Measurements from ENCODE around the gene CYP4B1. TPM values are rescaled to one million over a fixed set of nuclear protein-coding genes. Genes with fewer than 3 reads are reported as not detected.
"Not testable (repeated sequence)": the region's sequence is repeated elsewhere in the genome, so short reads cannot be mapped to it uniquely, and the experiment has no call there.

Gene CYP4B1
- total RNA-seq, 1 donor from 2014 or later = not detected

- DNase-seq (ENCODE audit: low spot score) = peak; percentile 39
- no peaks in the 10 kb centered on the region for H4K20me1 ChIP-seq (ENCODE audit: low read depth)
- H3K4me2 ChIP-seq = no peak overlapping the region
- H3K27me3 ChIP-seq = no peaks in the 10 kb centered on the region
- no peaks in the 10 kb centered on the region for H3K79me2 ChIP-seq (ENCODE audit: low read depth)
- H3K4me1 ChIP-seq = no peaks in the 10 kb centered on the region
- H3K27ac ChIP-seq = no peak overlapping the region
- H3K9me3 ChIP-seq (ENCODE audit: low read depth) = peaks cover 2% of the 10 kb centered on the region
- Mint-ChIP-seq H3K27ac (no peak overlapping the region), H3K4me1 (no peaks in the 10 kb centered on the region), H3K9me3 (peaks cover 20% of the 10 kb centered on the region), H3K4me3 (no peak overlapping the region), H3K36me3 (no peaks in the 10 kb centered on the region), H3K27me3 (ENCODE audit: insufficient read depth, low read depth) (peaks cover 2% of the 10 kb centered on the region)
- no peak overlapping the region for H3K9ac ChIP-seq
- H3K36me3 ChIP-seq = peaks cover 4% of the 10 kb centered on the region
- H2AFZ ChIP-seq (replicated peaks) = no peak overlapping the region
- no peaks in the 10 kb centered on the region for H3F3A ChIP-seq (ENCODE audit: low read depth)
- H3K4me3 ChIP-seq = no peak overlapping the region
- TF ChIP-seq EZH2phosphoT487 (IDR thresholded peaks at IDR 0.05) (no peak), EZH2 (IDR thresholded peaks at IDR 0.05) (no peak)
- TF ChIP-seq, protein P1, sequence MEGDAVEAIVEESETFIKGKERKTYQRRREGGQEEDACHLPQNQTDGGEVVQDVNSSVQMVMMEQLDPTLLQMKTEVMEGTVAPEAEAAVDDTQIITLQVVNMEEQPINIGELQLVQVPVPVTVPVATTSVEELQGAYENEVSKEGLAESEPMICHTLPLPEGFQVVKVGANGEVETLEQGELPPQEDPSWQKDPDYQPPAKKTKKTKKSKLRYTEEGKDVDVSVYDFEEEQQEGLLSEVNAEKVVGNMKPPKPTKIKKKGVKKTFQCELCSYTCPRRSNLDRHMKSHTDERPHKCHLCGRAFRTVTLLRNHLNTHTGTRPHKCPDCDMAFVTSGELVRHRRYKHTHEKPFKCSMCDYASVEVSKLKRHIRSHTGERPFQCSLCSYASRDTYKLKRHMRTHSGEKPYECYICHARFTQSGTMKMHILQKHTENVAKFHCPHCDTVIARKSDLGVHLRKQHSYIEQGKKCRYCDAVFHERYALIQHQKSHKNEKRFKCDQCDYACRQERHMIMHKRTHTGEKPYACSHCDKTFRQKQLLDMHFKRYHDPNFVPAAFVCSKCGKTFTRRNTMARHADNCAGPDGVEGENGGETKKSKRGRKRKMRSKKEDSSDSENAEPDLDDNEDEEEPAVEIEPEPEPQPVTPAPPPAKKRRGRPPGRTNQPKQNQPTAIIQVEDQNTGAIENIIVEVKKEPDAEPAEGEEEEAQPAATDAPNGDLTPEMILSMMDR (IDR thresholded peaks at IDR 0.05) = no peak
Measured at GRCh38 chr1:46784666-46785065, 14.2 kb upstream of the CYP4B1 start.

DNA sequence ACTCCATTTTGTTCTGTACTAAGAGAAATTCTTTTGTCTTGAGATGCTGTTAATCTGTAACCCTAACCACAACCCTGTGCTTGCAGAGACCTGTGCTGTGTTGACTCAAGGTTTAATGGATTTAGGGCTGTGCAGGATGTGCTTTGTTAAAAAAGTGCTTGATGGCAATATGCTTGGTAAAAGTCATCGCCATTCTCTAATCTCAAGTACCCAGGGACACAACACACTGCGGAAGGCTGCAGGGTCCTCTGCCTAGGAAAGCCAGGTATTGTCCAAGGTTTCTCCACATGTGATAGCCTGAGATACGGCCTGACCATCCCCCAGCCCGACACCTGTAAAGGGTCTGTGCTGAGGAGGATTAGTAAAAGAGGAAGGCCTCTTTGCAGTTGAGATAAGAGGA, 10.2 kb upstream of the CYP4B1 start:
- H3K36me3 ChIP-seq; H2AFZ ChIP-seq (replicated peaks); H3K4me1 Mint-ChIP-seq; H3K4me2 ChIP-seq; H3K36me3 Mint-ChIP-seq; H3K9me3 ChIP-seq (ENCODE audit: low read depth); H4K20me1 ChIP-seq (ENCODE audit: low read depth); H3K27me3 ChIP-seq; H3K27ac Mint-ChIP-seq; H3K4me3 ChIP-seq; H3K4me1 ChIP-seq; H3K9ac ChIP-seq; H3K27me3 Mint-ChIP-seq (ENCODE audit: insufficient read depth, low read depth); H3K27ac ChIP-seq; H3K79me2 ChIP-seq (ENCODE audit: low read depth); H3F3A ChIP-seq (ENCODE audit: low read depth); DNase-seq (ENCODE audit: low spot score); H3K4me3 Mint-ChIP-seq: not testable (repeated sequence)
- H3K9me3 Mint-ChIP-seq = peaks cover 17% of the 10 kb centered on the region

DNA sequence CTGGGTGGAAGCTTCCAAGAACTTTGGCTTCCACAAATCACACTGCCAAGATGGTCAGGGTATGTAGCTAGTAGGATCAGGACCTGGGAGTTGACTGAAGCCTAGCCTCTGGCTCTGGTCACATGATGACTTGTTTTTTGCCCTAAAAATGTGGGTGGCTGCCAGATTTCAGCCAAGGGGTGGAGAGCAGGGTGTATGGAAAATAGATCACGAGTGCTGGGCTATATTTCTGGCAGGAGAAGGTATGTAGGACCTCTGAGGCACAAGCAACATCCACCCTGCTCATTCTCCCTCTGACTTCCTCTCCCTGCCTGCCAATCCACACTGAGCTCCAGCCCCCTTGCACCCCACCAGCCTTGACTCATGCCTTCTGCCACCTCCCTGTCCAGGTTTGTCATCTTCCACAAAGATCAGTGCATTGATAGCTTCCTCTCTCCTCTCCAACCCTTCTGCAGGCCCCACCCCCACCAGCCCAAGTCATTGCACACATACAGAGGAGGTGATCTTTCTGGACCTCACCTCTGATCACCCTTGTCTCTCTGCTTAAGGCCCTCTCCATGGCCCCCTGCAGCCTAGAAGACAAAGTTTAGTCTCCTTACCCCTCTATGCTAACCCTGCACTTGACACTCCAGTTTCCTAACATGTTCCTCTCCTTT, 8.3 kb upstream of the CYP4B1 start:
- no peak overlapping the region for H3K9ac ChIP-seq
- H3K27me3 ChIP-seq = no peaks in the 10 kb centered on the region
- Mint-ChIP-seq H3K4me1 (no peaks in the 10 kb centered on the region), H3K36me3 (no peaks in the 10 kb centered on the region), H3K4me3 (no peak overlapping the region), H3K27me3 (ENCODE audit: insufficient read depth, low read depth) (peaks cover 6% of the 10 kb centered on the region), H3K27ac (no peak overlapping the region), H3K9me3 (peaks cover 11% of the 10 kb centered on the region)
- no peak overlapping the region for H3K4me3 ChIP-seq
- H2AFZ ChIP-seq (replicated peaks) = no peak overlapping the region
- no peak for DNase-seq (ENCODE audit: low spot score)
- no peak overlapping the region for H3K4me2 ChIP-seq
- no peaks in the 10 kb centered on the region for H4K20me1 ChIP-seq (ENCODE audit: low read depth)
- H3F3A ChIP-seq (ENCODE audit: low read depth) = no peaks in the 10 kb centered on the region
- H3K27ac ChIP-seq = no peak overlapping the region
- H3K36me3 ChIP-seq = peaks cover under 1% of the 10 kb centered on the region
- no peak for TF ChIP-seq EZH2phosphoT487 (IDR thresholded peaks at IDR 0.05)
- TF ChIP-seq, protein P1 (IDR thresholded peaks at IDR 0.05) = no peak
- no peaks in the 10 kb centered on the region for H3K79me2 ChIP-seq (ENCODE audit: low read depth)
- no peaks in the 10 kb centered on the region for H3K9me3 ChIP-seq (ENCODE audit: low read depth)
- no peaks in the 10 kb centered on the region for H3K4me1 ChIP-seq

- H3K27me3 Mint-ChIP-seq (ENCODE audit: insufficient read depth, low read depth) = peaks cover 7% of the 10 kb centered on the region
- H4K20me1 ChIP-seq (ENCODE audit: low read depth) = no peaks in the 10 kb centered on the region
- H3K9me3 ChIP-seq (ENCODE audit: low read depth) = no peaks in the 10 kb centered on the region
- DNase-seq (ENCODE audit: low spot score) = no peak
- H3F3A ChIP-seq (ENCODE audit: low read depth) = no peaks in the 10 kb centered on the region
- H3K4me3 ChIP-seq = no peak overlapping the region
- no peak overlapping the region for H3K4me3 Mint-ChIP-seq
- H3K36me3 Mint-ChIP-seq = no peaks in the 10 kb centered on the region
- no peaks in the 10 kb centered on the region for H3K4me1 ChIP-seq
- no peak overlapping the region for H3K27ac ChIP-seq
- no peak overlapping the region for H3K4me2 ChIP-seq
- H2AFZ ChIP-seq (replicated peaks) = no peak overlapping the region
- no peak overlapping the region for H3K27ac Mint-ChIP-seq
- H3K79me2 ChIP-seq (ENCODE audit: low read depth) = no peaks in the 10 kb centered on the region
- H3K4me1 Mint-ChIP-seq = no peaks in the 10 kb centered on the region
- H3K9me3 Mint-ChIP-seq = peaks cover 7% of the 10 kb centered on the region
- no peaks in the 10 kb centered on the region for H3K36me3 ChIP-seq
- TF ChIP-seq EZH2 (IDR thresholded peaks at IDR 0.05) (no peak), EZH2phosphoT487 (IDR thresholded peaks at IDR 0.05) (no peak)
- TF ChIP-seq, protein P1 (IDR thresholded peaks at IDR 0.05) = no peak
- no peak overlapping the region for H3K9ac ChIP-seq
- no peaks in the 10 kb centered on the region for H3K27me3 ChIP-seq
Measured at GRCh38 chr1:46793126-46793525, 5.7 kb upstream of the CYP4B1 start.

Data from neural progenitor cell (in vitro differentiated cells).